Measurements from ENCODE around the gene PCOLCE2.

DNA sequence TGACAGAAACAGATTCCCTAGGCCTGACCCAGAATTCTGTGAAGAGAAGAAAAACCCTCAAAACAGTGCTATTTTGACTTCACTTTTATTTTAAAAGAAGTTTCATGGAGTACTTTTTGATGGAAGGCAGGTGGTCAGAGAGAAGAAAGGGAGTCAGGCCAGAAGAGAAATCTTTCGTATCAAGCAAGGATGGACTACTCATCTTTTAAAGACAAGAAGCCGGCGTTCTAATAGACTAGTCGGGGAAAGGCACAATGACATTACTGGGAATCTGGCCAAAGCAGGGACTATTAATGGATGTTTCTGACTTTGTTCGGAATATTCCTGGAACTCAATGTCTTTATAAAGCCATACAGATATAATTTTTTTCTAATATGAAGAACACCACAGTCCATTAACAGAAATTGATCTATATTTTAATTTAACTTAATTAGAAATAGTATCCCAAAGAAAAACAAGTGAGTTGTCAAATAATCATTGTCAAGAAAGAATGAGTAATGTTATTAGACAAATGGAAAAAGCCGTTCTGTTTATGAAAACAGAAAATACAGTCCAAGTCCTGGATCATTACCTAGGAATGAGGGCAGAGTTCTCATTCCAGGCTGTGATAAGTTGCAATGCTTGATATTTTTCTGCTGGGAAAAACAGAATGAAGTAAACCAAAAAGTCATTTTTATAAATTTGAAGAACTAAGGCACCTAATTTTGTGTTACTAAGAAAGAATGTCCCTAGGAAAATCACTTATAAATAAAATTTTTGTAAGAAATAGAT is 23.7 kb upstream of the PCOLCE2 start:
- no peak for TF ChIP-seq POLR2A (IDR thresholded peaks at IDR 0.05; ENCODE audit: low read depth, low read length)
- TF ChIP-seq, protein P1, sequence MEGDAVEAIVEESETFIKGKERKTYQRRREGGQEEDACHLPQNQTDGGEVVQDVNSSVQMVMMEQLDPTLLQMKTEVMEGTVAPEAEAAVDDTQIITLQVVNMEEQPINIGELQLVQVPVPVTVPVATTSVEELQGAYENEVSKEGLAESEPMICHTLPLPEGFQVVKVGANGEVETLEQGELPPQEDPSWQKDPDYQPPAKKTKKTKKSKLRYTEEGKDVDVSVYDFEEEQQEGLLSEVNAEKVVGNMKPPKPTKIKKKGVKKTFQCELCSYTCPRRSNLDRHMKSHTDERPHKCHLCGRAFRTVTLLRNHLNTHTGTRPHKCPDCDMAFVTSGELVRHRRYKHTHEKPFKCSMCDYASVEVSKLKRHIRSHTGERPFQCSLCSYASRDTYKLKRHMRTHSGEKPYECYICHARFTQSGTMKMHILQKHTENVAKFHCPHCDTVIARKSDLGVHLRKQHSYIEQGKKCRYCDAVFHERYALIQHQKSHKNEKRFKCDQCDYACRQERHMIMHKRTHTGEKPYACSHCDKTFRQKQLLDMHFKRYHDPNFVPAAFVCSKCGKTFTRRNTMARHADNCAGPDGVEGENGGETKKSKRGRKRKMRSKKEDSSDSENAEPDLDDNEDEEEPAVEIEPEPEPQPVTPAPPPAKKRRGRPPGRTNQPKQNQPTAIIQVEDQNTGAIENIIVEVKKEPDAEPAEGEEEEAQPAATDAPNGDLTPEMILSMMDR (IDR thresholded peaks at IDR 0.05; ENCODE audit: extremely low read depth in 1 of 2, insufficient read depth in 1 of 2, low read depth in 1 of 2, low read length in 2 of 2), result no peak

All from endothelial cell of umbilical vein (primary cell).